Neural cell (in vitro differentiated cells): ENCODE results near the gene BMP8B. TPM values are rescaled to one million over a fixed set of nuclear protein-coding genes. Genes with fewer than 3 reads are reported as not detected.

Experiments
- H2AFZ ChIP-seq: fragments of 200-600, 300-800 bp; sonication (generic), shearing (Covaris generic); 2 replicates; pipeline ENCODE4 v1.6.0; 2014; ENCODE audit warnings: low read depth, mild to moderate bottlenecking, antibody characterized with exemption, low read length, moderate library complexity
- H3F3A ChIP-seq: fragments of 200-600 bp; shearing (Covaris generic); 2 replicates; pipeline ENCODE4 v1.6.1; 2016; ENCODE audit warnings: mild to moderate bottlenecking, moderate library complexity, mixed read lengths, antibody characterized with exemption, low read length; ENCODE audit not compliant: insufficient read depth, poor library complexity, severe bottlenecking
- H3K27ac ChIP-seq: fragments of 200-600, 300-800 bp; sonication (generic), shearing (Covaris generic); 2 replicates; pipeline ENCODE4 v1.5.1; 2014; ENCODE audit warnings: mild to moderate bottlenecking, low read length, moderate library complexity
- H3K27me3 ChIP-seq: fragments of 300-800, 200-600 bp; sonication (generic), shearing (Covaris generic); 2 replicates; pipeline ENCODE4 v1.6.0; 2014; ENCODE audit warnings: mild to moderate bottlenecking, low read depth, low read length, moderate library complexity; ENCODE audit not compliant: insufficient read depth
- H3K36me3 ChIP-seq: fragments of 300-800, 200-600 bp; sonication (generic), shearing (Covaris generic); 2 replicates; pipeline ENCODE4 v1.5.1; 2014; ENCODE audit warnings: mild to moderate bottlenecking, antibody characterized with exemption, low read length, moderate library complexity; ENCODE audit not compliant: insufficient read depth
- H3K4me2 ChIP-seq: fragments of 300-800, 200-600 bp; sonication (generic), shearing (Covaris generic); 2 replicates; pipeline ENCODE4 v1.6.0; 2014; ENCODE audit warnings: mild to moderate bottlenecking, low read length
- H3K4me3 ChIP-seq: fragments of 300-800, 200-600 bp; sonication (generic), shearing (Covaris generic); 2 replicates; pipeline ENCODE4 v1.5.1; 2014; ENCODE audit warnings: mild to moderate bottlenecking, low read length, moderate library complexity
- H3K79me2 ChIP-seq: fragments of 200-600 bp; shearing (Covaris generic); replicated peaks from 2 replicates; pipeline ENCODE4 v1.6.0; 2014; ENCODE audit warnings: mild to moderate bottlenecking, low read length, moderate library complexity; ENCODE audit not compliant: insufficient read depth
- H3K9ac ChIP-seq: fragments of 300-800, 200-600 bp; sonication (generic), shearing (Covaris generic); 2 replicates; pipeline ENCODE4 v1.6.1; 2016; ENCODE audit warnings: mild to moderate bottlenecking, low read length, mixed read lengths
- H3K9me2 ChIP-seq: fragments of 200-600 bp; shearing (Covaris generic); 2 replicates; pipeline ENCODE4 v1.6.1; 2016; ENCODE audit warnings: mild to moderate bottlenecking, low read length, mixed read lengths; ENCODE audit not compliant: insufficient read depth
- H3K9me3 ChIP-seq: fragments of 200-600, 300-800 bp; sonication (generic), shearing (Covaris generic); 2 replicates; pipeline ENCODE4 v1.6.1; 2016; ENCODE audit warnings: mild to moderate bottlenecking, mixed run types, low read length, moderate library complexity, mixed read lengths
- H4K20me1 ChIP-seq: fragments of 200-600 bp; shearing (Covaris generic); 2 replicates; pipeline ENCODE4 v1.6.1; 2016; ENCODE audit warnings: mild to moderate bottlenecking, mixed run types; ENCODE audit not compliant: insufficient read depth
- EP300 ChIP-seq: fragments of 450-650 bp; conservative IDR thresholded peaks from 2 replicates; pipeline ENCODE4 v1.6.1; 2014; ENCODE audit warnings: antibody characterized with exemption, mild to moderate bottlenecking, moderate library complexity; ENCODE audit not compliant: poor library complexity, severe bottlenecking
- EZH2 ChIP-seq: fragments of 200-600, 300-800 bp; shearing (Covaris generic), sonication (generic); IDR thresholded peaks from 2 replicates; pipeline ENCODE4 v1.6.1; 2014; ENCODE audit warnings: antibody characterized with exemption, low read length, borderline replicate concordance, mild to moderate bottlenecking; ENCODE audit not compliant: insufficient read depth, poor library complexity, severe bottlenecking
- MXI1 ChIP-seq: fragments of 450-650 bp; conservative IDR thresholded peaks from 2 replicates; pipeline ENCODE4 v1.6.1; 2014; ENCODE audit warnings: antibody characterized with exemption, mild to moderate bottlenecking; ENCODE audit not compliant: poor library complexity, severe bottlenecking
- POLR2AphosphoS5 ChIP-seq: IDR thresholded peaks from 2 replicates; pipeline ENCODE4 v1.6.1; 2012
- RAD21 ChIP-seq: fragments of 450-650 bp; conservative IDR thresholded peaks from 2 replicates; pipeline ENCODE4 v1.6.1; 2014; ENCODE audit warnings: antibody characterized with exemption, mild to moderate bottlenecking, moderate library complexity
- SMC3 ChIP-seq: fragments of 450-650 bp; conservative IDR thresholded peaks from 2 replicates; pipeline ENCODE4 v1.6.1; 2014; ENCODE audit warnings: antibody characterized with exemption, mild to moderate bottlenecking, moderate library complexity; ENCODE audit not compliant: poor library complexity
- TAF1 ChIP-seq: IDR thresholded peaks from 2 replicates; pipeline ENCODE4 v1.6.1; 2012; ENCODE audit warnings: low read depth
- polyA plus RNA-seq: library from polyadenylated mRNA; depleted of rRNA; stranded (reverse); fragments of >200 nt; gene quantifications from 2 replicates; pipeline ENCODE4 v1.2.3, GENCODE V29; 2014
- TF ChIP-seq, protein P1 (sequence below): IDR thresholded peaks from 2 replicates; pipeline ENCODE4 v1.6.1; 2012; ENCODE audit warnings: borderline replicate concordance
- TF ChIP-seq, protein P2 (sequence below): fragments of 450-650 bp; IDR thresholded peaks from 2 replicates; pipeline ENCODE4 v1.5.1; 2014; ENCODE audit warnings: antibody characterized with exemption, mild to moderate bottlenecking, moderate library complexity; ENCODE audit not compliant: poor library complexity, severe bottlenecking

Gene BMP8B
- polyA plus RNA-seq, 1 donor from 2014 or later, result 0.04 TPM

DNA sequence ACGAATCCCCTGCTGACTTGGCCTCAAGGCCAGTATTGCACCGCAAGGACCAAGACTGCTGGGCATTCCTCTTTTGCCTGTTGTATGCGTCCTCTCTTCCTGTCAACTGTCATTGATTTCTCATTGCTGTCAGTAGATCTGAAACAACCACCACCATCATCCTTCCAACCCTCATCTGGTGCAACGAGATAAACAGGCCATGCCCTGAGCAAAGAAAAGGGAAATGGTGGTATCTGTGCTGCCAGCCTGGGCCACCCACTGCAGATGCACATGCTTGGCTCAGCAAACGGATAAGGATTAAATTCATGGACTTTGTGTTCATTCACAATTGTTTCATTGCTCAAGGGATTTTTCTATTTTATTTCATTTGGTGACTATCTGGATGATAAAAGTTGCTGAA, 31.2 kb downstream of the BMP8B start:
- Histone ChIP-seq H3K36me3 (no peaks in the 10 kb centered on the region), H3K27ac (no peak overlapping the region), H3K27me3 (no peaks in the 10 kb centered on the region), H3K9me3 (no peaks in the 10 kb centered on the region), H2AFZ (no peak overlapping the region), H3K9ac (no peak overlapping the region), H3F3A (no peaks in the 10 kb centered on the region), H3K9me2 (no peaks in the 10 kb centered on the region), H3K4me3 (no peak overlapping the region), H4K20me1 (no peaks in the 10 kb centered on the region), H3K4me2 (no peak overlapping the region), H3K79me2 (no peaks in the 10 kb centered on the region)
- no peak for TF ChIP-seq SMC3
- TF ChIP-seq EP300, result no peak
- TF ChIP-seq RAD21, result no peak
- TF ChIP-seq POLR2AphosphoS5, result no peak
- TF ChIP-seq, protein P1, sequence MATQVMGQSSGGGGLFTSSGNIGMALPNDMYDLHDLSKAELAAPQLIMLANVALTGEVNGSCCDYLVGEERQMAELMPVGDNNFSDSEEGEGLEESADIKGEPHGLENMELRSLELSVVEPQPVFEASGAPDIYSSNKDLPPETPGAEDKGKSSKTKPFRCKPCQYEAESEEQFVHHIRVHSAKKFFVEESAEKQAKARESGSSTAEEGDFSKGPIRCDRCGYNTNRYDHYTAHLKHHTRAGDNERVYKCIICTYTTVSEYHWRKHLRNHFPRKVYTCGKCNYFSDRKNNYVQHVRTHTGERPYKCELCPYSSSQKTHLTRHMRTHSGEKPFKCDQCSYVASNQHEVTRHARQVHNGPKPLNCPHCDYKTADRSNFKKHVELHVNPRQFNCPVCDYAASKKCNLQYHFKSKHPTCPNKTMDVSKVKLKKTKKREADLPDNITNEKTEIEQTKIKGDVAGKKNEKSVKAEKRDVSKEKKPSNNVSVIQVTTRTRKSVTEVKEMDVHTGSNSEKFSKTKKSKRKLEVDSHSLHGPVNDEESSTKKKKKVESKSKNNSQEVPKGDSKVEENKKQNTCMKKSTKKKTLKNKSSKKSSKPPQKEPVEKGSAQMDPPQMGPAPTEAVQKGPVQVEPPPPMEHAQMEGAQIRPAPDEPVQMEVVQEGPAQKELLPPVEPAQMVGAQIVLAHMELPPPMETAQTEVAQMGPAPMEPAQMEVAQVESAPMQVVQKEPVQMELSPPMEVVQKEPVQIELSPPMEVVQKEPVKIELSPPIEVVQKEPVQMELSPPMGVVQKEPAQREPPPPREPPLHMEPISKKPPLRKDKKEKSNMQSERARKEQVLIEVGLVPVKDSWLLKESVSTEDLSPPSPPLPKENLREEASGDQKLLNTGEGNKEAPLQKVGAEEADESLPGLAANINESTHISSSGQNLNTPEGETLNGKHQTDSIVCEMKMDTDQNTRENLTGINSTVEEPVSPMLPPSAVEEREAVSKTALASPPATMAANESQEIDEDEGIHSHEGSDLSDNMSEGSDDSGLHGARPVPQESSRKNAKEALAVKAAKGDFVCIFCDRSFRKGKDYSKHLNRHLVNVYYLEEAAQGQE, result no peak
- TF ChIP-seq TAF1, result no peak
- no peak for TF ChIP-seq MXI1
- TF ChIP-seq EZH2, result no peak
- TF ChIP-seq, protein P2, sequence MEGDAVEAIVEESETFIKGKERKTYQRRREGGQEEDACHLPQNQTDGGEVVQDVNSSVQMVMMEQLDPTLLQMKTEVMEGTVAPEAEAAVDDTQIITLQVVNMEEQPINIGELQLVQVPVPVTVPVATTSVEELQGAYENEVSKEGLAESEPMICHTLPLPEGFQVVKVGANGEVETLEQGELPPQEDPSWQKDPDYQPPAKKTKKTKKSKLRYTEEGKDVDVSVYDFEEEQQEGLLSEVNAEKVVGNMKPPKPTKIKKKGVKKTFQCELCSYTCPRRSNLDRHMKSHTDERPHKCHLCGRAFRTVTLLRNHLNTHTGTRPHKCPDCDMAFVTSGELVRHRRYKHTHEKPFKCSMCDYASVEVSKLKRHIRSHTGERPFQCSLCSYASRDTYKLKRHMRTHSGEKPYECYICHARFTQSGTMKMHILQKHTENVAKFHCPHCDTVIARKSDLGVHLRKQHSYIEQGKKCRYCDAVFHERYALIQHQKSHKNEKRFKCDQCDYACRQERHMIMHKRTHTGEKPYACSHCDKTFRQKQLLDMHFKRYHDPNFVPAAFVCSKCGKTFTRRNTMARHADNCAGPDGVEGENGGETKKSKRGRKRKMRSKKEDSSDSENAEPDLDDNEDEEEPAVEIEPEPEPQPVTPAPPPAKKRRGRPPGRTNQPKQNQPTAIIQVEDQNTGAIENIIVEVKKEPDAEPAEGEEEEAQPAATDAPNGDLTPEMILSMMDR, result no peak

- H3K4me3 ChIP-seq, result no peak overlapping the region
- H2AFZ ChIP-seq, result no peak overlapping the region
- H3K9me3 ChIP-seq, result no peaks in the 10 kb centered on the region
- H3K9me2 ChIP-seq, result no peaks in the 10 kb centered on the region
- no peaks in the 10 kb centered on the region for H3K27me3 ChIP-seq
- no peaks in the 10 kb centered on the region for H3K79me2 ChIP-seq
- no peak overlapping the region for H3K27ac ChIP-seq
- no peak for TF ChIP-seq TAF1
- no peak for TF ChIP-seq EP300
- no peak for TF ChIP-seq SMC3
- no peak for TF ChIP-seq EZH2
- no peak for TF ChIP-seq MXI1
- TF ChIP-seq, protein P2, result no peak
- TF ChIP-seq RAD21, result no peak
- TF ChIP-seq POLR2AphosphoS5, result no peak
- TF ChIP-seq, protein P1, result no peak
- H3K9ac ChIP-seq, result no peak overlapping the region
- no peak overlapping the region for H3K4me2 ChIP-seq
- H3K36me3 ChIP-seq, result no peaks in the 10 kb centered on the region
- H4K20me1 ChIP-seq, result no peaks in the 10 kb centered on the region
- no peaks in the 10 kb centered on the region for H3F3A ChIP-seq
These were observed 32.6 kb downstream of the BMP8B start for GRCh38 chr1:39755965-39756659.
